Common myeloid progenitor, CD34-positive (primary cell): Measurements from ENCODE around the gene S1PR3.

Experiments
- CTCF ChIA-PET: fragments of 350-600 bp; sonication (Branson Sonifier 250); formaldehyde crosslinking; loops from one replicate; lab custom pipeline; 2021; ENCODE audit warnings: antibody characterized with exemption; lab: Charles Lee
- POLR2A ChIA-PET: fragments of 350-600 bp; sonication (Branson Sonifier 250); formaldehyde crosslinking; loops from one replicate; lab custom pipeline; 2021; ENCODE audit warnings: antibody characterized with exemption; lab: Charles Lee
- DNase-seq, 3 donors: peaks; one replicate each; pipeline versions ENCODE4 v3.0.0 to v3.0.0-alpha.2; 2013
- H3K27ac ChIP-seq, 2 experiments: 1 replicate in 1 of 2; 2 replicates in 1 of 2; pipeline ENCODE4 v1.7.0; 2013; ENCODE audit warnings: inconsistent platforms in 2 of 2, low read length in 2 of 2, mild to moderate bottlenecking in 2 of 2, low read depth in 1 of 2, moderate library complexity in 1 of 2; ENCODE audit not compliant: severe bottlenecking in 2 of 2, insufficient read depth in 1 of 2, poor library complexity in 1 of 2
- H3K27me3 ChIP-seq, 5 experiments: replicated peaks in 2 of 5; 1 replicate in 3 of 5; 2 replicates in 2 of 5; pipeline versions ENCODE4 v1.6.1 to v1.7.0; 2013; ENCODE audit warnings: low read length in 4 of 5, mild to moderate bottlenecking in 2 of 5, moderate library complexity in 2 of 5, inconsistent platforms in 1 of 5; ENCODE audit not compliant: insufficient read depth in 5 of 5, control insufficient read depth in 4 of 5
- H3K36me3 ChIP-seq, 4 experiments: 1 replicate in 2 of 4; 2 replicates in 2 of 4; pipeline versions ENCODE4 v1.6.1 to v1.7.0; 2013; ENCODE audit warnings: low read length in 3 of 4, control low read depth in 1 of 4, mild to moderate bottlenecking in 1 of 4; ENCODE audit not compliant: control insufficient read depth in 4 of 4, insufficient read depth in 4 of 4
- H3K4me1 ChIP-seq, 4 experiments: 1 replicate in 3 of 4; 2 replicates in 1 of 4; pipeline versions ENCODE4 v1.6.1 to v1.7.1; 2013; ENCODE audit warnings: low read length in 3 of 4, mild to moderate bottlenecking in 3 of 4, control low read depth in 1 of 4, inconsistent platforms in 1 of 4, moderate library complexity in 1 of 4; ENCODE audit not compliant: control insufficient read depth in 4 of 4, insufficient read depth in 4 of 4; ENCODE audit errors: control extremely low read depth in 1 of 4
- H3K4me3 ChIP-seq, 7 experiments: 1 replicate in 4 of 7; 2 replicates in 3 of 7; pipeline versions ENCODE4 v1.5.1 to v1.7.0; 2013; ENCODE audit warnings: mild to moderate bottlenecking in 7 of 7, low read length in 6 of 7, moderate library complexity in 6 of 7, inconsistent platforms in 2 of 7, low read depth in 2 of 7, control low read depth in 1 of 7; ENCODE audit not compliant: insufficient read depth in 4 of 7, control insufficient read depth in 1 of 7; ENCODE audit errors: extremely low read depth in 1 of 7
- H3K9me3 ChIP-seq, 5 experiments: 1 replicate in 4 of 5; 2 replicates in 1 of 5; pipeline versions ENCODE4 v1.6.1 to v1.7.1; 2013; ENCODE audit warnings: low read length in 4 of 5, mild to moderate bottlenecking in 2 of 5, inconsistent platforms in 1 of 5, low read depth in 1 of 5, moderate library complexity in 1 of 5; ENCODE audit not compliant: control insufficient read depth in 4 of 5, insufficient read depth in 2 of 5; ENCODE audit errors: control extremely low read depth in 1 of 5
- WGBS: methylation state at CpG from one replicate; pipeline ENCODE4 v1.1.5; 2013; ENCODE audit not compliant: insufficient coverage; 5-methylcytosine and 5-hydroxymethylcytosine counted together

S1PR3 gene

DNA sequence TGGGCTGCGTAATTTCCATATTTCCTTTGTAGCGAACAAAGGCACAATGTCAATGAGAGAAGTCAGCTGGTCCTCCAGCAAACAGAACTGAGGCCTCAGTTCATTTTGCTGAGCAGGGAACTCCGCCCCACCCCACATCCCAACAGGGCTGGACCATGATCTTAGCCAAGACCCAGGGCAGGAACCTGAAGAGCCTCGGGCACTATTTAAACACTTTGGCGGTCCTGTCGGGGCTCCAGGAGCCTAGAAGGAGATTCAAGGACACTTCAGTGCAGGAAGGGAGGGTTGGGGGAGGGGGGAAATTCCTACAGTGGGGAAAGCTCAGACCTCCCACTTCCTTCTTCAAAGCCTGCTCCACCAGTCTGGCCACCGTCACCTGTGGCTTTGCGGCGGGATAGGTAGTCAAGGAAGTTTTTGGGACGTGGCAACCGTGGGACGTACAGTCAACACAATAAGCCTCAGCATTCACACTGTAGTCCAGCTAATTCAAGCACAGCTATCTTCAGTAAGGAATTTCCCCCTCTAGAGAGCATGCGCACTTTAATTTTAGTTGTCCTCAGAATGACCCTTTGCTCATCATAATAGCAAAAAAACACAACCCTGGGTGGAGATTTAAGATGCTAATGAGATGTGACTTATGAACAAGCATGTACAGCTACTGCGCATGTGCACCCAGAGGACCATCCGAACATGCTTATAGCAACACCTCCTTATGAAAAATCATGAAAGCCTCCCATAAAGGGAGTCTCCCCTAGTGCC lies 30.9 kb downstream of the S1PR3 start:
- no peak for DNase-seq
- no peak overlapping the region for H3K4me3 ChIP-seq
- no peaks in the 10 kb centered on the region for H3K36me3 ChIP-seq
- WGBS = 94% methylated on average over 12 of the region's 15 CpGs
- H3K27ac ChIP-seq = no peak overlapping the region
- CTCF ChIA-PET = no interaction called here
- POLR2A ChIA-PET = interaction anchor here (0.6 kb wide), 1 partner anchor 1493 kb away, joined by 3 read pairs; no protein-coding TSS in a partner anchor
- no peaks in the 10 kb centered on the region for H3K4me1 ChIP-seq
- peaks cover 0 to 6% (median 0%) of the 10 kb centered on the region in 5 experiments for H3K9me3 ChIP-seq
- H3K27me3 ChIP-seq = no peaks in the 10 kb centered on the region

- WGBS = 100% methylated on average over 2 of the region's 2 CpGs
- H3K4me1 ChIP-seq = no peaks in the 10 kb centered on the region
- H3K36me3 ChIP-seq = no peaks in the 10 kb centered on the region
- POLR2A ChIA-PET = no interaction called here
- H3K4me3 ChIP-seq = no peak overlapping the region
- no peak overlapping the region for H3K27ac ChIP-seq
- no peak for DNase-seq
- peaks cover 0 to 6% (median 0%) of the 10 kb centered on the region in 5 experiments for H3K9me3 ChIP-seq
- CTCF ChIA-PET = no interaction called here
- H3K27me3 ChIP-seq = no peaks in the 10 kb centered on the region
Observed at GRCh38 chr9:89022902-89023301, 31.6 kb downstream of the S1PR3 start.

- Histone ChIP-seq H3K9me3 (peaks cover 0 to 6% (median 0%) of the 10 kb centered on the region in 5 experiments), H3K27me3 (no peaks in the 10 kb centered on the region), H3K36me3 (no peaks in the 10 kb centered on the region), H3K27ac (no peak overlapping the region), H3K4me1 (no peaks in the 10 kb centered on the region), H3K4me3 (no peak overlapping the region)
- POLR2A ChIA-PET = no interaction called here
- no peak for DNase-seq
- CTCF ChIA-PET = no interaction called here
- WGBS = 100% methylated on average over 2 of the region's 3 CpGs
Observed at GRCh38 chr9:89023740-89024139, 32.5 kb downstream of the S1PR3 start.

GRCh38 chr9:89024727-89025126 lies 33.5 kb downstream of the S1PR3 start:
- Histone ChIP-seq H3K9me3 (peaks cover 0 to 11% (median 0%) of the 10 kb centered on the region in 5 experiments), H3K27ac (no peak overlapping the region), H3K4me3 (no peak overlapping the region), H3K4me1 (no peaks in the 10 kb centered on the region), H3K36me3 (no peaks in the 10 kb centered on the region), H3K27me3 (no peaks in the 10 kb centered on the region)
- ChIA-PET CTCF (no interaction called here), POLR2A (no interaction called here)
- DNase-seq = no peak
- 100% methylated on average over 3 of the region's 4 CpGs for WGBS

GRCh38 chr9:89025553-89025952 lies 34.3 kb downstream of the S1PR3 start:
- no peak overlapping the region for H3K4me3 ChIP-seq
- no peaks in the 10 kb centered on the region for H3K4me1 ChIP-seq
- CTCF ChIA-PET = no interaction called here
- DNase-seq = no peak
- POLR2A ChIA-PET = no interaction called here
- peaks cover 0 to 18% (median 2%) of the 10 kb centered on the region in 5 experiments for H3K9me3 ChIP-seq
- no peaks in the 10 kb centered on the region for H3K27me3 ChIP-seq
- no peaks in the 10 kb centered on the region for H3K36me3 ChIP-seq
- no peak overlapping the region for H3K27ac ChIP-seq

DNA sequence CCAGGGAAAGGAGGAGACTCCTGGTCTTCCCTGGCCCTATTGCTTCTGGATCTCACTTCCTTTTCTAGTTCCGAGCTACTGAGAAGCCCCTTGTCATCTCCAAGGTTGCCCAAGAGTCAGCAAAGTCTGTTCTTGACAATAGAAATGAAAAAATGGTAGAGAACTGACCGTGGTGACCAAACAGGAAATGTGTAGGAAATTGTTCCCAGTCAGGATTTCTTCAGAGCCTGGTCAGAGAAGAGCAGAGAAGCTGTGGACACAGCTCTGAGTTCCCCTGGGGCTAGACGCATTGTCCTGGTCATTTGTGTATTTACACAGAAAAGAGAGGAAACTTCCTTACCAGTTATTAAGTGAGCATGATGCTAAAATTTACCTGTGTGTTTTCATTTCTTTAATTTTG lies 35.6 kb downstream of the S1PR3 start:
- 30% methylated on average over 3 of the region's 3 CpGs for WGBS
- ChIA-PET CTCF (no interaction called here), POLR2A (no interaction called here)
- H3K27me3 ChIP-seq = peaks cover 0 to 3% (median 0%) of the 10 kb centered on the region in 5 experiments
- no peak for DNase-seq
- no peaks in the 10 kb centered on the region for H3K36me3 ChIP-seq
- no peak overlapping the region for H3K27ac ChIP-seq
- H3K4me1 ChIP-seq = no peaks in the 10 kb centered on the region
- H3K9me3 ChIP-seq = peaks cover 0 to 22% (median 2%) of the 10 kb centered on the region in 5 experiments
- H3K4me3 ChIP-seq = no peak overlapping the region

DNA sequence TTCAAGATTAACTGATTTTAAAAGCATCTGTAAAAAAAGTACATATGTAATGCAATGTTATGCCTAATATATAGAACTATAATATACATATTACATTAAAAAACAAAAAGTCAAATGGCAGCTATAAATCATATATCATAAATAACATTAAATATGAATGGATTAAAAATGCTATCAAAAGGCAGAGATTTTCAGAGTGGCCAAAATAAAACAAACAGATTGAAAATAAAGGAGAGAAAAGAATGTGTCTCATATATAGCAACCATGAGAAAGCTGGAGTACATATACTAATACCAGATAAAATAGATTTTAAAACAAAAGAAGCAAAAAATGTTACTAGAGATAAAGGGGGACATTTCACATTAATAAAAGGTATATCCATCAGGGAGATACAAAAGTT lies 38.5 kb downstream of the S1PR3 start:
- CTCF ChIA-PET = no interaction called here
- no peak for DNase-seq
- POLR2A ChIA-PET = no interaction called here

More for the DNA sequence above, 38.5 kb downstream of the S1PR3 start:
- H3K9me3 ChIP-seq = peaks cover 0 to 25% (median 2%) of the 10 kb centered on the region in 5 experiments
- no peaks in the 10 kb centered on the region for H3K36me3 ChIP-seq
- H3K4me1 ChIP-seq = no peaks in the 10 kb centered on the region
- H3K4me3 ChIP-seq = no peak overlapping the region
- H3K27me3 ChIP-seq = peaks cover 0 to 7% (median 2%) of the 10 kb centered on the region in 5 experiments
- H3K27ac ChIP-seq = no peak overlapping the region
